ENCODE data around the gene DRAXIN.

Gene DRAXIN

DNA sequence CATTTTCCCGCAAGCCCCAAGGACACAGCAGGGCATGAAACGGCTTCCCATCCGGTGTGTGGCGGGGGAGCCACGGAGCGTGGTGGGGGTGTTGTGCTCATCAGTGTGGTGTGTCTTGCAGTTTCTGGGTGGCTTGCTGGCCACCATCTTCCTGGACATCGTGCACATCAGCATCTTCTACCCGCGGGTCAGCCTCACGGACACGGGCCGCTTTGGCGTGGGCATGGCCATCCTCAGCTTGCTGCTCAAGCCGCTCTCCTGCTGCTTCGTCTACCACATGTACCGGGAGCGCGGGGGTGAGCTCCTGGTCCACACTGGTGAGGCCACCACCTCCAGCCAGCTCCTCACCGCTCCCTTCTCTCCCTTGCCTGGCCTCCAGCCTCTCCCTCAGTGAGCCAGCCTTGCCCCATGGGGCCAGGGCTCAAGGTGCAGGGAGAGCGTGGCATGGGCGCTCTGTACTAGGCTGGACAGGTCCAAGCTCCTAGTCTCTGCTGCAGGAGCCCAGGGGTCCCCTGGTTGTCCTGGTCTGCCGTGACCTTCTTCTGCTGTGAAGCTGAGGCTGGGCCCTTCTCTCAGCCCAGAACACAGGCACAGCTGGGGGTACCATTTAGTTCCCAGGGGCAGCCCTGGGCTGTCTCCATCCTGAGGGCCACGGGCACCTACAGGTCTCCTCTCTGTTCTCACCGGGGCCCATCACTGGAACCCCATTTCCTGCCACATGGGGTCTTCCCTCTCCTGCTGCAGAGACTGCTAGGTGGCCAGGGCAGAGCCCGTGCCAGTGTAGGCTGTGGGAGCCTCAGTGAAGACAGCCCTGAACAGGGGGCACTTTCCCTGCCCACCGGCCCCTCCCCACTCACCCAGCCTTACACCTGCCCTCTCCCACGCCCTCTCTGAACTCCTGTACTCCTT lies 57.0 kb downstream of the DRAXIN start:
- H3K27me3 ChIP-seq (ENCODE audit: control insufficient read depth, insufficient read depth, low read length): no peaks in the 10 kb centered on the region
- H3K4me3 ChIP-seq (ENCODE audit: low read depth, low read length): no peak overlapping the region
- H3K9me3 ChIP-seq (ENCODE audit: control insufficient read depth, insufficient read depth, low read length): no peaks in the 10 kb centered on the region
- H3K36me3 ChIP-seq (ENCODE audit: control insufficient read depth, insufficient read depth, low read length): peaks cover 34% of the 10 kb centered on the region
- no peak overlapping the region for H3K9ac ChIP-seq (ENCODE audit: low read depth, low read length)
- H3K4me1 ChIP-seq (ENCODE audit: control insufficient read depth, insufficient read depth, low read length): peaks cover 3% of the 10 kb centered on the region

DNA sequence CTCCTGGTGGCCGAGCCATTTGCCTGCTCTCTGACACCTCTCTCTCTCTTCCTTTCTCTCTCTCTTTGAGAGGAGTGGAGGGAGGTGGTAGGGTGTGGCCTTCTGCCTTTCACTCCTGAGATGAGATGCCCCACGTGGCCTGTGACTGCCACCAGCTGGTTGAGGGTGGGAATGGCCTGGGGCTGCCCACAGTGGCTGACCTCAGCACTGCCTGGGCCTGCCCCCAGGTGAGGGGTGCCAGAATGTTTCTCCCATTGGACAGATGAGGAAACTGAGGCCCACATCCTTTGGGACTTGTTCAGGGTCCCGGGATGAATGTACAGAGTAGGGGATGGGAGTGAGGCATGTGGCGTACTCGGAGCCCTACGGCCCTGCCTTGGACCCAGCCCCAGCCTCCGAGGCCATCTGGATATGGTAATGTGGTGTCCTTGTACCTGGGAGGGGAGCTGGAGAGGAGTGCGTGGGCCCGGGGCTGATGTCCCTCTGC lies 57.7 kb downstream of the DRAXIN start:
- Histone ChIP-seq H3K9ac (ENCODE audit: low read depth, low read length) (no peak overlapping the region), H3K4me3 (ENCODE audit: low read depth, low read length) (no peak overlapping the region), H3K4me1 (ENCODE audit: control insufficient read depth, insufficient read depth, low read length) (peaks cover 3% of the 10 kb centered on the region), H3K36me3 (ENCODE audit: control insufficient read depth, insufficient read depth, low read length) (peaks cover 34% of the 10 kb centered on the region), H3K9me3 (ENCODE audit: control insufficient read depth, insufficient read depth, low read length) (no peaks in the 10 kb centered on the region), H3K27me3 (ENCODE audit: control insufficient read depth, insufficient read depth, low read length) (no peaks in the 10 kb centered on the region)

DNA sequence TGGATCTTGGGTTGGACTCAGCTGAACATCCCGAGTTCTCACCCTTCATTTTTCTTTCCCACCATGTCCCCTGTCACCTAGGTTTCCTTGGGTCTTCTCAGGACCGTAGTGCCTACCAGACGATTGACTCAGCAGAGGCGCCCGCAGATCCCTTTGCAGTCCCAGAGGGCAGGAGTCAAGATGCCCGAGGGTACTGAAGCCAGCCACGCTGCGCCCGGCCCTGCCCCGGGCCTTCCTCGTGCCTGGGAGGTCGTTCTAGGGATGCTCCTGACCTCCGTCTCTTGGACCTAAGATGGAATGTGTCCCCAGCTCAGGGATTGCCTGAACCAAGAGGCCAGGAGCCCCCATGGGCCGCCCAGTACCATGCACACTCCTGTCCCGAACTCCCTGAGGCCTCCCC lies 58.5 kb downstream of the DRAXIN start:
- H3K9me3 ChIP-seq (ENCODE audit: control insufficient read depth, insufficient read depth, low read length): no peaks in the 10 kb centered on the region
- no peak overlapping the region for H3K9ac ChIP-seq (ENCODE audit: low read depth, low read length)
- H3K27me3 ChIP-seq (ENCODE audit: control insufficient read depth, insufficient read depth, low read length): no peaks in the 10 kb centered on the region
- H3K4me1 ChIP-seq (ENCODE audit: control insufficient read depth, insufficient read depth, low read length): peaks cover 3% of the 10 kb centered on the region
- H3K36me3 ChIP-seq (ENCODE audit: control insufficient read depth, insufficient read depth, low read length): peaks cover 34% of the 10 kb centered on the region
- no peak overlapping the region for H3K4me3 ChIP-seq (ENCODE audit: low read depth, low read length)

DNA sequence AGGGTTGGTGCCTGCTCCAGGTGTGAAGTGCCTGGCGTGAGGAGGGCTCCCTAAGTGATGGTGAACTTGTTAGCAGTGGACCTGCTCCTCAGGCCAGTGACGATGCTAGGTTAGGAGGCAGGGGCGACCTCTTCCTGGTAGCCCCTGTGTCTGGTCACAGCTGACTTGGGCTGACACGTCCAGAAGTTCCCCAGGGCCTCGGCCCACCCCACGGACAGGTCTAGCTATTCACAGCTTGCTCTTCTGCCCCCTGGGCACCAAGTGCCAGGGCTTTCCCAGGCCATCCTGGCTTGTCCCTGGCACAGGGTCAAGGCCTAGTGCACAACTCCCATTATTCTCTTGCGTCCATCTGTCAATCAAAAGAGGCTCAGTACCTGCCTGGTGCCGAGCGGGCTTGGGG lies 59.6 kb downstream of the DRAXIN start:
- H3K9me3 ChIP-seq (ENCODE audit: control insufficient read depth, insufficient read depth, low read length): no peaks in the 10 kb centered on the region
- peaks cover 34% of the 10 kb centered on the region for H3K36me3 ChIP-seq (ENCODE audit: control insufficient read depth, insufficient read depth, low read length)
- no peak overlapping the region for H3K9ac ChIP-seq (ENCODE audit: low read depth, low read length)
- no peaks in the 10 kb centered on the region for H3K27me3 ChIP-seq (ENCODE audit: control insufficient read depth, insufficient read depth, low read length)
- peaks cover 3% of the 10 kb centered on the region for H3K4me1 ChIP-seq (ENCODE audit: control insufficient read depth, insufficient read depth, low read length)
- no peak overlapping the region for H3K4me3 ChIP-seq (ENCODE audit: low read depth, low read length)

DNA sequence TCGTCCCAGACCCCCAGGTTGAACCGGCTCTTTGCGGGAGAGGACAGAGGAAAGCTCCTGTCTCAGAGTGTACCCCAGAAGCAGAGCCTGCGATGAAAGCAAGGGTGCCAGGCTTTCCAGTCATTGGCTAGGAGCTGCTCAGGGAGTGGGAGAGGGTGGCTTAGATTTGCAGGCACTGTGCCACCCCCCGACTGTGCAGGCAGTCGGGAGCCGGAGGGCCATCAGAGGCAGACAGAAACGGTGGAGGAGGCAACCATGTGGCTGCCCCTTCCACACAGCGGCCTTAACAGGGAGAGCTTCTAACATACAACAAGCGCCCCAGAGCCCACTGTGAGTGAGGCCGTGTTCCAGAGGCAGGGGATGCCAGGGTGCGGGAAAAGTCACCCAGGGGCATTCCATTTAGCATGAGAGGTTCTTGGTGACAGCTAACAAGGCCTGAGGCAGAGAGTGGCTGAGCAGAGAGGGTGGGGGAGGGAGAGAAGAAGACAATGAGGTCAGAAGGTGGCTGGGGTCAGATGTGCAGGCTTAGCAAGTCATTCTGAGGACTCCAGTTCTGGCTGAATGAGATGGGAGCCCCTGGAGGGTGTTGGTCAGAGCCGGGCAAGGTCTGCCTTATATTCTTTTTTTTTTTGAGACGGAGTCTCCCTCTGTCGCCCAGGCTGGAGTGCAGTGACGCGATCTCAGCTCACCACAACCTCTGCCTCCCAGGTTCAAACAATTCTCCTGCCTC lies 61.0 kb downstream of the DRAXIN start:
- Histone ChIP-seq H3K36me3 (ENCODE audit: control insufficient read depth, insufficient read depth, low read length) (peaks cover 34% of the 10 kb centered on the region), H3K4me3 (ENCODE audit: low read depth, low read length) (no peak overlapping the region), H3K9ac (ENCODE audit: low read depth, low read length) (no peak overlapping the region)

DNA sequence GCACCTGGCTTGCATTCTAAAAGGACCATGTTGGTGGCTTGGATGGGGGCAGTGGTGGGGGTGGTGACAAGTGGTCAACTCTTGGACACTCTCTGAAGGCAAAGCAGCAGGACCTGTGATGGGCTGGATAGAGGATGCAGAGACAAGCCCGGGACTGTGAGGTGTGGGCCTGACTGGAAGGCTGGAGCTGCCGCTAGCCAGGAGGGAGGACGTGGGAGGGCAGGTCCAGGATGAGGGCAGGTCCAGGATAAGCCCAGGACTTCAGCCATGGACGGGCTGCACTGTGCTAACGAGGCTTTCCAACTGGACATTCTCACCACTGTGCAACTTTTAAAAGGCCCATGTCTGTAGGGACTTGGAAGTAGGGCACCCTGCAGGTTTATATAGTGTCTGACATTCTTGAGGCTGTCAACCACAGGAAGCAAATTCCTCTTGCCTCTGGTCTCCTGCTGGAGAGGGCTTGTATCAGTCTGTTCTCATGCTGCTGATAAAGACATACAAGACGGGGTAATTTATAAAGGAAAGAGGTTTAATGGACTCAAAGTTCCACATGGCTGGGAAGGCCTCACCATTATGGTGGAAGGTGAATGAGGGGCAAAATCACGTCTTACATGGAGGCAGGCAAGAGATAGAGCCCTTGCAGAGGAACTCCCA lies 62.2 kb downstream of the DRAXIN start:
- no peak overlapping the region for H3K4me3 ChIP-seq (ENCODE audit: low read depth, low read length)
- no peaks in the 10 kb centered on the region for H3K27me3 ChIP-seq (ENCODE audit: control insufficient read depth, insufficient read depth, low read length)
- no peaks in the 10 kb centered on the region for H3K9me3 ChIP-seq (ENCODE audit: control insufficient read depth, insufficient read depth, low read length)
- peaks cover 29% of the 10 kb centered on the region for H3K36me3 ChIP-seq (ENCODE audit: control insufficient read depth, insufficient read depth, low read length)
- peaks cover 3% of the 10 kb centered on the region for H3K4me1 ChIP-seq (ENCODE audit: control insufficient read depth, insufficient read depth, low read length)
- H3K9ac ChIP-seq (ENCODE audit: low read depth, low read length): no peak overlapping the region

More for the DNA sequence above, 61.0 kb downstream of the DRAXIN start:
- no peaks in the 10 kb centered on the region for H3K27me3 ChIP-seq (ENCODE audit: control insufficient read depth, insufficient read depth, low read length)
- H3K9me3 ChIP-seq (ENCODE audit: control insufficient read depth, insufficient read depth, low read length): no peaks in the 10 kb centered on the region
- H3K4me1 ChIP-seq (ENCODE audit: control insufficient read depth, insufficient read depth, low read length): peaks cover 3% of the 10 kb centered on the region

DNA sequence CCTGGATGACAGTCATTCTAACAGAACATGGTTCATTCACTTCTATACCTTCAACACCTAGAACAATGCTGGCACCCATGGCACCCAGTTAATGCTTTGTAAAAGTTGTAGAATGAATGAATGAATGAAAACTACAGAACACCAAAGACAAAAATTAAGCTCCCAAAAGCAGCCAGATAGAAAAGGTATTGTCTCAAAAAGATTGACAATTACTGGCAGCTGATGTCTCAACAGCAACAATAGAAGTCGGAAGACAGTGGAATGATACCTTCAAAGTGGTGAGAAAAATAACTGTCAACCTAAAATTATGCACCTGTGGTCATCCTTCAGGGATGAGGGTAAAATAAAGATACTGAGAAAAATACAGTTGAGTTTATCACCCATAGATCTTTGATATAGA lies 65.5 kb downstream of the DRAXIN start:
- no peaks in the 10 kb centered on the region for H3K9me3 ChIP-seq (ENCODE audit: control insufficient read depth, insufficient read depth, low read length)
- no peak overlapping the region for H3K9ac ChIP-seq (ENCODE audit: low read depth, low read length)
- H3K27me3 ChIP-seq (ENCODE audit: control insufficient read depth, insufficient read depth, low read length): peaks cover 15% of the 10 kb centered on the region
- H3K4me3 ChIP-seq (ENCODE audit: low read depth, low read length): no peak overlapping the region
- no peaks in the 10 kb centered on the region for H3K4me1 ChIP-seq (ENCODE audit: control insufficient read depth, insufficient read depth, low read length)
- no peaks in the 10 kb centered on the region for H3K36me3 ChIP-seq (ENCODE audit: control insufficient read depth, insufficient read depth, low read length)

DNA sequence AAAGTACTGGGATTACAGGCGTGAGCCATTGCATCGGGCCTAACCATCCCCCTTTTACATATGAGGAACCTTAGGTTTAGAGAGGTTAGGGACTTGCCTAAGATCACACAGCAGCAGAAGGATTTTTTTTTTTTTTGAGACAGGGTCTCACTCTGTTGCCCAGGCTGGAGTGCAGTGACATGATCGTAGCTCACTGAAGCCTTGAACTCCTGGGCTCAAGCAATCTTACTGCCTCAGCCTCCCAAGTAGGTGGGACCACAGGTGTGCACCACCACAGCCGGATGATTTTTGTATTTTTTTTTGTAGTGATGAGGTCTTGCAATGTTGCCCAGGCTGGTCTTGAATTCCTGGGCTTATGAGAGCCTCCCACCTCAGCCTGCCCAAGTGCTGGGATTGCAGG lies 68.3 kb downstream of the DRAXIN start:
- H3K27me3 ChIP-seq (ENCODE audit: control insufficient read depth, insufficient read depth, low read length): peaks cover 23% of the 10 kb centered on the region
- no peaks in the 10 kb centered on the region for H3K36me3 ChIP-seq (ENCODE audit: control insufficient read depth, insufficient read depth, low read length)
- peaks cover 3% of the 10 kb centered on the region for H3K4me1 ChIP-seq (ENCODE audit: control insufficient read depth, insufficient read depth, low read length)
- no peak overlapping the region for H3K4me3 ChIP-seq (ENCODE audit: low read depth, low read length)
- H3K9ac ChIP-seq (ENCODE audit: low read depth, low read length): no peak overlapping the region
- no peaks in the 10 kb centered on the region for H3K9me3 ChIP-seq (ENCODE audit: control insufficient read depth, insufficient read depth, low read length)

DNA sequence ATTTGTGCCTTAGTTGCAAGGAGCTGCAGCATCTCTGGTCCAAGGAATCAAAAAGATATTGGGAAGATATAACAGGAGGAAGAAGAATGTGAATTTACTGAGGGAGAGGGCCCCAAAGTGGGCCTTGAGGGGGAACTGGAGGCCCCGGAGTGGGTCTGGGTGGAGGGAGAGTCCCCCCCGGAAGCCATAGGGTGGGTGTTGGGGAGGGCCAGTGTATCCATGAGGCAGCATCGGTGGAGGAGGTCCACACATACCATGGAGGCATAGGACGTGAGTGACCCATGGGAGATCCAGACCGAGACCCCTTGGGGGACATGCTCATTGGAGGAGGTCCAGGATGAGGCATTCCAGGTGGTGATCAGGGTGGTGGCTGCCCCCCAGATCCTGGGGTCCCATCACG lies 69.8 kb downstream of the DRAXIN start:
- Histone ChIP-seq H3K4me1 (ENCODE audit: control insufficient read depth, insufficient read depth, low read length) (peaks cover 3% of the 10 kb centered on the region), H3K9me3 (ENCODE audit: control insufficient read depth, insufficient read depth, low read length) (no peaks in the 10 kb centered on the region), H3K27me3 (ENCODE audit: control insufficient read depth, insufficient read depth, low read length) (peaks cover 23% of the 10 kb centered on the region), H3K9ac (ENCODE audit: low read depth, low read length) (no peak overlapping the region), H3K36me3 (ENCODE audit: control insufficient read depth, insufficient read depth, low read length) (no peaks in the 10 kb centered on the region), H3K4me3 (ENCODE audit: low read depth, low read length) (no peak overlapping the region)

DNA sequence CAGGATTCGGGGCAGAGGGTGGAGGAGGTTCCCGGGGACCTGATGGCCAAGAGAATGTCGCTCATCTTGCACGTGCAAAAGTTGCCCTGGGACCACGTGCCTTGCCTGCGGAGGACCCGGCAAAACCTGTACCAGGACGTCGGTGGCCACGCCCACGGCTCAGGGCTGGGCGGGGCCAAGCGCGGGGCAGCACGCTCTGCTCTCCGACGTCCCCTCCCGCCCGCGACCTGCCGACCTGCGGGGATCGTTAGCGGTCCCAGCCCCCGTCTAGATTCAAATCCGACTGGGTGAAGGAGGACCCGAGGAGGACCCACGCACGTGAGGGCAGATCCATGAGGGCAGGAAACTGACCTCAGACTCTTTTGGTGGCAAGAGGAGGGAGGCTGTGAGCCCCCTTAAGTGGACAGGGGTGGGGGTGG lies 70.5 kb downstream of the DRAXIN start, which contains the start of gene C1orf167:
TSS of gene C1orf167 (plus strand) at position 206 of the 419 bp plus-strand sequence. CDS start 2,208 bp downstream, outside the sequence.
- no peaks in the 10 kb centered on the region for H3K36me3 ChIP-seq (ENCODE audit: control insufficient read depth, insufficient read depth, low read length)
- H3K4me1 ChIP-seq (ENCODE audit: control insufficient read depth, insufficient read depth, low read length): peaks cover 3% of the 10 kb centered on the region
- peaks cover 23% of the 10 kb centered on the region for H3K27me3 ChIP-seq (ENCODE audit: control insufficient read depth, insufficient read depth, low read length)
- no peak within 1 kb of the TSS for H3K9ac ChIP-seq (ENCODE audit: low read depth, low read length)
- H3K9me3 ChIP-seq (ENCODE audit: control insufficient read depth, insufficient read depth, low read length): no peaks in the 10 kb centered on the region
- peak within 1 kb of the TSS; percentile 49 for H3K4me3 ChIP-seq (ENCODE audit: low read depth, low read length)

DNA sequence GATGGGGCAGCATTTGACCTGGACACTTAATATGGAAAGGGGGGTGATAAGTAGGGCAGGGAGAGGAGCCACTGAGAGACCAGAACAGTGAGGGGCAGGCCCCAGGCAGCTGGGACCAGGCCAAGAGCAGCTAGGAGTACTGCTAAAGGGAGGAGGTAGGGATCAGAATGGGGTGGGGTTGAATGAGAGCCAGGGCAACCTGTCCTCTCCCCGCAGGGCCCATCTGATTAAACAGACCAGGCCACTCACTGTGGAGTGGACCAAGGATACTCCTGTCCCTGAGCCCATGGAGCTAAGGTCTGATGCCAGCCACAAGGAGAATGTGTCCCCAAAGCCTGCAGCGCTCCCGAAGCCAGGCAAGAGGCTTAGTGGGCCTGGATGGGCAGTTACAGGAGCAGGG lies 72.6 kb downstream of the DRAXIN start:
- Histone ChIP-seq H3K9ac (ENCODE audit: low read depth, low read length) (no peak overlapping the region), H3K27me3 (ENCODE audit: control insufficient read depth, insufficient read depth, low read length) (peaks cover 23% of the 10 kb centered on the region)

More for the DNA sequence above, 72.6 kb downstream of the DRAXIN start:
- Histone ChIP-seq H3K4me3 (ENCODE audit: low read depth, low read length) (no peak overlapping the region), H3K9me3 (ENCODE audit: control insufficient read depth, insufficient read depth, low read length) (no peaks in the 10 kb centered on the region), H3K4me1 (ENCODE audit: control insufficient read depth, insufficient read depth, low read length) (peaks cover 3% of the 10 kb centered on the region), H3K36me3 (ENCODE audit: control insufficient read depth, insufficient read depth, low read length) (no peaks in the 10 kb centered on the region)
